Endothelial cell of umbilical vein (primary cell): ENCODE results near the gene CCDC61. TPM values are rescaled to one million over a fixed set of nuclear protein-coding genes. Genes with fewer than 3 reads are reported as not detected.

Source experiments
- BruUV-seq: library from RNA; stranded (reverse); fragments of 400-500 nt; replicated peaks from 2 replicates; lab custom pipeline; 2021; lab: Mats Ljungman, UMichigan
- CTCF ChIA-PET: fragments of 300-600, 350-600 bp; sonication (Branson Sonifier 250); formaldehyde crosslinking; loops from one replicate; lab custom pipeline; 2021; ENCODE audit warnings: antibody characterized with exemption, inconsistent platforms; lab: Charles Lee
- POLR2A ChIA-PET: fragments of 300-600, 350-600 bp; sonication (Branson Sonifier 250); formaldehyde crosslinking; loops from one replicate; lab custom pipeline; 2021; ENCODE audit warnings: antibody characterized with exemption, inconsistent platforms; lab: Charles Lee
- DNase-seq: peaks from one replicate; pipeline ENCODE4 v3.0.0-alpha.2; 2011; ENCODE audit warnings: low read depth, low spot score
- FAIRE-seq: peaks from 2 replicates; lab custom pipeline; 2011; peaks lifted over from hg19 to GRCh38; lab: Jason Lieb, UNC
- H2AFZ ChIP-seq: 2 replicates; pipeline ENCODE4 v1.6.0; 2012; ENCODE audit warnings: low read depth, low read length, control low read depth, inconsistent platforms
- H3K27ac ChIP-seq: 2 replicates; pipeline ENCODE4 v1.5.1; 2011; ENCODE audit warnings: low read depth, mild to moderate bottlenecking, control low read depth, low read length, moderate library complexity; ENCODE audit not compliant: insufficient read depth
- H3K27me3 ChIP-seq, 2 experiments: 2 replicates each; pipeline versions ENCODE4 v1.6.0 to v1.6.1; 2011; ENCODE audit warnings: low read length in 2 of 2, mixed read lengths in 1 of 2; ENCODE audit not compliant: control insufficient read depth in 2 of 2, insufficient read depth in 2 of 2
- H3K36me3 ChIP-seq, 2 experiments: 2 replicates in 1 of 2; 3 replicates in 1 of 2; pipeline ENCODE4 v1.5.1; 2011; ENCODE audit warnings: low read length in 2 of 2, mild to moderate bottlenecking in 1 of 2, moderate library complexity in 1 of 2; ENCODE audit not compliant: control insufficient read depth in 2 of 2, insufficient read depth in 2 of 2; ENCODE audit errors: extremely low read depth in 1 of 2
- H3K4me1 ChIP-seq: 3 replicates; pipeline ENCODE4 v1.5.1; 2011; ENCODE audit warnings: mild to moderate bottlenecking, low read length; ENCODE audit not compliant: control insufficient read depth, insufficient read depth; ENCODE audit errors: extremely low read depth
- H3K4me2 ChIP-seq: 2 replicates; pipeline ENCODE4 v1.6.1; 2011; ENCODE audit warnings: low read length, control low read depth, mixed read lengths; ENCODE audit not compliant: insufficient read depth
- H3K4me3 ChIP-seq, 3 experiments: fragments of 200-600 bp in 1 of 3; sonication (generic), shearing (Covaris generic) in 1 of 3; replicated peaks in 1 of 3; 2 replicates each; pipeline ENCODE4 v1.5.1; 2011 to 2016; ENCODE audit warnings: control low read depth in 3 of 3, low read length in 3 of 3, mild to moderate bottlenecking in 2 of 3, inconsistent platforms in 1 of 3, low read depth in 1 of 3, moderate library complexity in 1 of 3; ENCODE audit not compliant: insufficient read depth in 1 of 3
- H3K79me2 ChIP-seq: 2 replicates; pipeline ENCODE4 v1.6.0; 2012; ENCODE audit warnings: low read length, inconsistent platforms; ENCODE audit not compliant: control insufficient read depth, insufficient read depth
- H3K9ac ChIP-seq: replicated peaks from 2 replicates; pipeline ENCODE3; 2011; ENCODE audit warnings: low read length, control low read depth; ENCODE audit not compliant: insufficient read depth; ENCODE audit errors: extremely low read depth
- H3K9me1 ChIP-seq: replicated peaks from 3 replicates; pipeline ENCODE4 v1.6.0; 2011; ENCODE audit warnings: mild to moderate bottlenecking, low read length; ENCODE audit not compliant: control insufficient read depth, insufficient read depth; ENCODE audit errors: extremely low read depth
- H3K9me3 ChIP-seq: replicated peaks from 2 replicates; pipeline ENCODE4 v1.5.1; 2012; ENCODE audit warnings: low read length, inconsistent platforms; ENCODE audit not compliant: control insufficient read depth, insufficient read depth
- H4K20me1 ChIP-seq: replicated peaks from 2 replicates; pipeline ENCODE3; 2011; ENCODE audit warnings: mild to moderate bottlenecking, low read length; ENCODE audit not compliant: control insufficient read depth, insufficient read depth; ENCODE audit errors: extremely low read depth
- EZH2 ChIP-seq: IDR thresholded peaks from 2 replicates; pipeline ENCODE4 v1.6.1; 2012; ENCODE audit warnings: borderline replicate concordance, low read depth, mild to moderate bottlenecking, moderate library complexity, low read length, inconsistent platforms; ENCODE audit not compliant: severe bottlenecking
- FOS ChIP-seq: IDR thresholded peaks from 2 replicates; pipeline ENCODE4 v1.6.1; 2011; ENCODE audit warnings: mild to moderate bottlenecking, low read length, moderate library complexity, borderline replicate concordance; ENCODE audit not compliant: insufficient read depth
- GATA2 ChIP-seq: IDR thresholded peaks from 2 replicates; pipeline ENCODE4 v1.7.0; 2011; ENCODE audit warnings: low read depth, mild to moderate bottlenecking, moderate library complexity, mixed read lengths, low read length; ENCODE audit not compliant: insufficient read length, insufficient read depth
- JUN ChIP-seq: IDR thresholded peaks from 2 replicates; pipeline ENCODE4 v1.6.1; 2011; ENCODE audit warnings: borderline replicate concordance, low read depth; ENCODE audit not compliant: insufficient read length, insufficient read depth
- MAX ChIP-seq: IDR thresholded peaks from 2 replicates; pipeline ENCODE4 v1.6.1; 2011; ENCODE audit not compliant: insufficient read depth, insufficient read length
- MYC ChIP-seq: IDR thresholded peaks from one replicate; pipeline ENCODE4 v1.6.1; 2011; ENCODE audit warnings: mild to moderate bottlenecking, low read depth, low read length
- POLR2A ChIP-seq: IDR thresholded peaks from 2 replicates; pipeline ENCODE4 v1.6.1; 2012; ENCODE audit warnings: low read depth, mild to moderate bottlenecking, control low read depth, low read length
- POLR2AphosphoS5 ChIP-seq: IDR thresholded peaks from 2 replicates; pipeline ENCODE4 v1.6.1; 2012; ENCODE audit warnings: low read depth, mild to moderate bottlenecking, control low read depth, low read length, moderate library complexity; ENCODE audit not compliant: insufficient read depth
- dilution Hi-C: fragments of 300-500 bp; cut with MboI; formaldehyde crosslinking; loops from one replicate; pipeline ENCODE4 v1.15.0; 2019; ENCODE audit warnings: low sequenced_read_pairs; ENCODE audit not compliant: extremely low pct_ligation_motif_present
- intact Hi-C: fragments of 100-400 bp; cut with micrococcal nuclease; formaldehyde crosslinking; loops from one replicate; pipeline ENCODE4 v1.10.0; 2022
- polyA plus RNA-seq, 4 experiments: library from polyadenylated mRNA; depleted of rRNA in 3 of 4; stranded (reverse) in 3 of 4; unstranded in 1 of 4; fragments of >200 nt; gene quantifications; 2 replicates each; pipeline versions ENCODE4 v1.2.1 to v1.2.3, GENCODE V29; 2011 to 2012; ENCODE audit warnings: missing spikeins in 1 of 4
- total RNA-seq: library from RNA; stranded (reverse); gene quantifications from 2 replicates; pipeline ENCODE4 v1.2.3, GENCODE V29; 2021
- TF ChIP-seq, protein P1 (sequence below), 2 donors: IDR thresholded peaks; 1 replicate in 1 of 2; 2 replicates in 1 of 2; pipeline ENCODE4 v1.5.1; 2011; ENCODE audit warnings: low read length in 2 of 2, mild to moderate bottlenecking in 2 of 2, moderate library complexity in 2 of 2, control low read depth in 1 of 2, inconsistent platforms in 1 of 2, low read depth in 1 of 2; ENCODE audit not compliant: insufficient read depth in 1 of 2; ENCODE audit errors: extremely low read depth in 1 of 2

CCDC61 gene
- total and polyA plus RNA-seq, 2 donors (not counting 3 experiments of a cell fraction or from before 2014, with no cell fraction given) = 10.3 to 20.1 TPM

GRCh38 chr19:45968626-45969025 is 26.6 kb upstream of the CCDC61 start:
- Histone ChIP-seq H3K9me1 (no peaks in the 10 kb centered on the region), H3K79me2 (peaks cover 9% of the 10 kb centered on the region), H3K27me3 (no peaks in the 10 kb centered on the region), H3K27ac (no peak overlapping the region), H3K4me3 (no peak overlapping the region), H3K9me3 (no peaks in the 10 kb centered on the region), H3K4me2 (no peak overlapping the region), H3K4me1 (peaks cover 23% of the 10 kb centered on the region), H3K36me3 (peaks cover 0 to 7% of the 10 kb centered on the region in 2 experiments), H2AFZ (no peak overlapping the region), H4K20me1 (no peaks in the 10 kb centered on the region), H3K9ac (no peak overlapping the region)
- DNase-seq (no peak), FAIRE-seq (no peak)
- ChIA-PET CTCF (interaction anchor here (1.1 kb wide), 1 partner anchor 12 kb away, joined by 4 read pairs; no protein-coding TSS in a partner anchor), POLR2A (no interaction called here)
- intact Hi-C loops (no loop called here), dilution Hi-C loops (no loop called here)
- TF ChIP-seq GATA2 (no peak), FOS (no peak), MAX (no peak), MYC (no peak), JUN (no peak), POLR2A (no peak), EZH2 (no peak), POLR2AphosphoS5 (no peak)
- TF ChIP-seq, protein P1, sequence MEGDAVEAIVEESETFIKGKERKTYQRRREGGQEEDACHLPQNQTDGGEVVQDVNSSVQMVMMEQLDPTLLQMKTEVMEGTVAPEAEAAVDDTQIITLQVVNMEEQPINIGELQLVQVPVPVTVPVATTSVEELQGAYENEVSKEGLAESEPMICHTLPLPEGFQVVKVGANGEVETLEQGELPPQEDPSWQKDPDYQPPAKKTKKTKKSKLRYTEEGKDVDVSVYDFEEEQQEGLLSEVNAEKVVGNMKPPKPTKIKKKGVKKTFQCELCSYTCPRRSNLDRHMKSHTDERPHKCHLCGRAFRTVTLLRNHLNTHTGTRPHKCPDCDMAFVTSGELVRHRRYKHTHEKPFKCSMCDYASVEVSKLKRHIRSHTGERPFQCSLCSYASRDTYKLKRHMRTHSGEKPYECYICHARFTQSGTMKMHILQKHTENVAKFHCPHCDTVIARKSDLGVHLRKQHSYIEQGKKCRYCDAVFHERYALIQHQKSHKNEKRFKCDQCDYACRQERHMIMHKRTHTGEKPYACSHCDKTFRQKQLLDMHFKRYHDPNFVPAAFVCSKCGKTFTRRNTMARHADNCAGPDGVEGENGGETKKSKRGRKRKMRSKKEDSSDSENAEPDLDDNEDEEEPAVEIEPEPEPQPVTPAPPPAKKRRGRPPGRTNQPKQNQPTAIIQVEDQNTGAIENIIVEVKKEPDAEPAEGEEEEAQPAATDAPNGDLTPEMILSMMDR (IDR thresholded peaks at IDR 0.05; ENCODE audit: extremely low read depth in 1 of 2, insufficient read depth in 1 of 2, low read depth in 1 of 2, low read length in 2 of 2) = no peak
- no TSS peak for BruUV-seq
